Upper lobe of left lung (tissue), 6 donors: ENCODE data around the gene PAQR3. TPM values are rescaled to one million over a fixed set of nuclear protein-coding genes. Genes with fewer than 3 reads are reported as not detected.
"Not testable (repeated sequence)": the region's sequence is repeated elsewhere in the genome, so short reads cannot be mapped to it uniquely, and the experiment has no call there.

Source experiments
- ATAC-seq, 2 donors: fragments of 200-7000 bp; cut with Tn5 transposase; one replicate each; pipeline ENCODE4 v1.9.1; 2022; ENCODE audit warnings: mild to moderate bottlenecking in 2 of 2, moderate library complexity in 2 of 2; ENCODE audit not compliant: low FRiP score in 2 of 2
- DNase-seq, 2 donors: peaks; one replicate each; pipeline ENCODE4 v3.0.0-alpha.2; 2019 to 2020
- H3K27ac ChIP-seq, 4 donors: fragments of 200-600 bp; sonication (generic); one replicate each; pipeline ENCODE4 v1.5.1; 2016 to 2019
- H3K27me3 ChIP-seq, 4 donors: fragments of 200-600 bp; sonication (generic); one replicate each; pipeline ENCODE4 v1.5.1; 2017 to 2019
- H3K36me3 ChIP-seq, 4 donors: fragments of 200-600 bp; sonication (generic); one replicate each; pipeline ENCODE4 v1.5.1; 2016 to 2019
- H3K4me1 ChIP-seq, 4 donors: fragments of 200-600 bp; sonication (generic); one replicate each; pipeline ENCODE4 v1.5.1; 2018 to 2019
- H3K4me3 ChIP-seq, 4 donors: fragments of 200-600 bp; sonication (generic); one replicate each; pipeline ENCODE4 v1.5.1; 2017 to 2019; ENCODE audit warnings: mild to moderate bottlenecking in 2 of 4, moderate library complexity in 1 of 4
- H3K9me3 ChIP-seq, 4 donors: fragments of 200-600 bp; sonication (generic); one replicate each; pipeline ENCODE4 v1.5.1; 2018 to 2019
- CTCF ChIP-seq, 6 experiments: fragments of 450-650 bp in 4 of 6; fragments of 200-600 bp in 2 of 6; sonication (generic) in 2 of 6; IDR thresholded peaks; one replicate each; pipeline ENCODE4 v1.5.1; 2016 to 2019; ENCODE audit warnings: antibody characterized with exemption in 6 of 6
- EP300 ChIP-seq, 4 donors: sonication (generic); formaldehyde crosslinking; IDR thresholded peaks; one replicate each; pipeline ENCODE4 v1.5.1; 2017; ENCODE audit warnings: antibody characterized with exemption in 4 of 4, control low read depth in 2 of 4
- POLR2A ChIP-seq, 4 donors: fragments of 450-650 bp; IDR thresholded peaks; one replicate each; pipeline ENCODE4 v1.5.1; 2016 to 2017; ENCODE audit warnings: antibody characterized with exemption in 4 of 4, mild to moderate bottlenecking in 2 of 4
- POLR2AphosphoS5 ChIP-seq, 2 donors: sonication (generic); formaldehyde crosslinking; IDR thresholded peaks; one replicate each; pipeline ENCODE4 v1.5.1; 2017; ENCODE audit warnings: antibody characterized with exemption in 2 of 2
- WGBS, 2 donors: methylation state at CpG; one replicate each; pipeline ENCODE4 v1.1.5; 2017 to 2018; 5-methylcytosine and 5-hydroxymethylcytosine counted together
- total RNA-seq, 6 donors: library from RNA; depleted of rRNA in 4 of 6; stranded (reverse); fragments of >200 nt in 4 of 6; gene quantifications; one replicate each; pipeline versions ENCODE4 v1.1.0 to v1.2.1, GENCODE V29; 2016 to 2021
- donor health status: DM: no; HTN: no; CAD: no; lungs with moderate emphysema.
- donor health status: DM: no; HTN: yes; CAD: no; lungs with severe emphysema.

The PAQR3 gene
- total RNA-seq, 6 donors from 2014 or later, result 3.4 to 14.2 (median 9.0) TPM

GRCh38 chr4:78923464-78924312 lies 15.6 kb downstream of the PAQR3 start:
- ATAC-seq, result no peak
- no peaks in the 10 kb centered on the region for H3K27me3 ChIP-seq
- no peak overlapping the region for H3K4me3 ChIP-seq
- no peak for DNase-seq
- WGBS, 2 donors, result 77 to 81% methylated on average over 4 of the region's 4 CpGs
- H3K4me1 ChIP-seq, result no peaks in the 10 kb centered on the region
- no peak for TF ChIP-seq POLR2AphosphoS5 (IDR thresholded peaks at IDR 0.05)
- no peak for TF ChIP-seq POLR2A (IDR thresholded peaks at IDR 0.05)
- TF ChIP-seq EP300 (IDR thresholded peaks at IDR 0.05), result no peak
- no peak for TF ChIP-seq CTCF (IDR thresholded peaks at IDR 0.05)
- H3K36me3 ChIP-seq, result peaks cover 0 to 9% (median 5%) of the 10 kb centered on the region in 4 donors
- no peak overlapping the region for H3K27ac ChIP-seq
- no peaks in the 10 kb centered on the region for H3K9me3 ChIP-seq

GRCh38 chr4:78922207-78922606 lies 17.0 kb downstream of the PAQR3 start:
- no peaks in the 10 kb centered on the region for H3K36me3 ChIP-seq
- TF ChIP-seq CTCF (IDR thresholded peaks at IDR 0.05), result no peak
- no peak for TF ChIP-seq EP300 (IDR thresholded peaks at IDR 0.05)
- no peaks in the 10 kb centered on the region for H3K4me1 ChIP-seq
- DNase-seq (no peak), ATAC-seq (no peak)
- no peak overlapping the region for H3K27ac ChIP-seq
- no peaks in the 10 kb centered on the region for H3K9me3 ChIP-seq
- H3K4me3 ChIP-seq, result no peak overlapping the region
- H3K27me3 ChIP-seq, result no peaks in the 10 kb centered on the region
- WGBS, 2 donors, result 89 to 90% methylated on average over 4 of the region's 4 CpGs

- Histone ChIP-seq H3K27ac (no peak overlapping the region), H3K9me3 (no peaks in the 10 kb centered on the region), H3K36me3 (peaks cover 0 to 16% (median 9%) of the 10 kb centered on the region in 4 donors), H3K4me1 (no peaks in the 10 kb centered on the region), H3K4me3 (no peak overlapping the region), H3K27me3 (no peaks in the 10 kb centered on the region)
- ATAC-seq (no peak), DNase-seq (no peak)
- no peak for TF ChIP-seq EP300 (IDR thresholded peaks at IDR 0.05)
- no peak for TF ChIP-seq POLR2A (IDR thresholded peaks at IDR 0.05)
- WGBS, 2 donors, result 95 to 96% methylated on average over 2 of the region's 2 CpGs
Observed at GRCh38 chr4:78910612-78911011, 28.6 kb downstream of the PAQR3 start.

- H3K4me3 ChIP-seq, H3K27me3 ChIP-seq, ATAC-seq, DNase-seq, H3K4me1 ChIP-seq, H3K27ac ChIP-seq, H3K9me3 ChIP-seq: not testable (repeated sequence)
- H3K36me3 ChIP-seq, result peaks cover 0 to 16% (median 9%) of the 10 kb centered on the region in 4 donors
- 97 to 100% methylated on average over 6 of the region's 6 CpGs for WGBS, 2 donors
Observed at GRCh38 chr4:78908974-78909373, 30.3 kb downstream of the PAQR3 start.

GRCh38 chr4:78907638-78908037 lies 31.6 kb downstream of the PAQR3 start:
- 87 to 89% methylated on average over 6 of the region's 6 CpGs for WGBS, 2 donors
- TF ChIP-seq POLR2A (IDR thresholded peaks at IDR 0.05) (no peak), CTCF (IDR thresholded peaks at IDR 0.05) (no peak), POLR2AphosphoS5 (IDR thresholded peaks at IDR 0.05) (no peak), EP300 (IDR thresholded peaks at IDR 0.05) (no peak)
- Histone ChIP-seq H3K9me3 (no peaks in the 10 kb centered on the region), H3K4me3 (no peak overlapping the region), H3K36me3 (peaks cover 0 to 16% (median 9%) of the 10 kb centered on the region in 4 donors), H3K4me1 (no peaks in the 10 kb centered on the region), H3K27ac (no peak overlapping the region), H3K27me3 (no peaks in the 10 kb centered on the region)
- ATAC-seq (no peak), DNase-seq (no peak)

GRCh38 chr4:78904143-78904542 lies 35.1 kb downstream of the PAQR3 start:
- no peak for ATAC-seq
- no peak overlapping the region for H3K27ac ChIP-seq
- no peak overlapping the region for H3K4me3 ChIP-seq
- WGBS, 2 donors, result 55 to 74% methylated on average over 1 of the region's 1 CpG
- no peaks in the 10 kb centered on the region for H3K9me3 ChIP-seq
- no peak for TF ChIP-seq POLR2AphosphoS5 (IDR thresholded peaks at IDR 0.05)
- peak in 1 of 4 donors; percentile 16 for TF ChIP-seq EP300 (IDR thresholded peaks at IDR 0.05)
- TF ChIP-seq CTCF (IDR thresholded peaks at IDR 0.05), result no peak
- TF ChIP-seq POLR2A (IDR thresholded peaks at IDR 0.05), result no peak
- H3K36me3 ChIP-seq, result no peaks in the 10 kb centered on the region
- H3K27me3 ChIP-seq, result no peaks in the 10 kb centered on the region
- no peaks in the 10 kb centered on the region for H3K4me1 ChIP-seq
- no peak for DNase-seq
